GM12878 (cell line): ENCODE results near the gene ERC2.

Experiments used
- JUND ChIP-seq: IDR thresholded peaks from 2 replicates; pipeline ENCODE4 v1.6.1; 2012; ENCODE audit warnings: low read depth, mild to moderate bottlenecking, low read length, improper control_type of control experiment, moderate library complexity
- MXI1 ChIP-seq: fragments of 150-350 bp; IDR thresholded peaks from 2 replicates; pipeline ENCODE4 v1.6.1; 2011; ENCODE audit warnings: low read depth, mild to moderate bottlenecking, inconsistent platforms, low read length, improper control_type of control experiment
- MYC ChIP-seq: IDR thresholded peaks from 2 replicates; pipeline ENCODE4 v1.6.1; 2011; ENCODE audit warnings: mild to moderate bottlenecking, low read length, moderate library complexity, inconsistent platforms; ENCODE audit not compliant: insufficient read depth, insufficient replicate concordance, insufficient read length, severe bottlenecking
- ZNF24 ChIP-seq: fragments of 450-650 bp; IDR thresholded peaks from 2 replicates; pipeline ENCODE4 v1.6.1; 2017; ENCODE audit warnings: antibody characterized with exemption, mild to moderate bottlenecking
- ZNF274 ChIP-seq: IDR thresholded peaks from one replicate; pipeline ENCODE4 v1.8.0; 2011; ENCODE audit not compliant: insufficient read length, insufficient read depth
- TF ChIP-seq, protein P1 (sequence below), 3 experiments: IDR thresholded peaks in 2 of 3; conservative IDR thresholded peaks in 1 of 3; 2 replicates each; pipeline ENCODE4 v1.5.1; 2011; ENCODE audit warnings: low read depth in 3 of 3, low read length in 3 of 3, mild to moderate bottlenecking in 3 of 3, control low read depth in 2 of 3, moderate library complexity in 2 of 3, inconsistent platforms in 1 of 3, mixed read lengths in 1 of 3; ENCODE audit not compliant: control insufficient read depth in 2 of 3, insufficient read depth in 1 of 3; ENCODE audit errors: extremely low read depth in 1 of 3

DNA sequence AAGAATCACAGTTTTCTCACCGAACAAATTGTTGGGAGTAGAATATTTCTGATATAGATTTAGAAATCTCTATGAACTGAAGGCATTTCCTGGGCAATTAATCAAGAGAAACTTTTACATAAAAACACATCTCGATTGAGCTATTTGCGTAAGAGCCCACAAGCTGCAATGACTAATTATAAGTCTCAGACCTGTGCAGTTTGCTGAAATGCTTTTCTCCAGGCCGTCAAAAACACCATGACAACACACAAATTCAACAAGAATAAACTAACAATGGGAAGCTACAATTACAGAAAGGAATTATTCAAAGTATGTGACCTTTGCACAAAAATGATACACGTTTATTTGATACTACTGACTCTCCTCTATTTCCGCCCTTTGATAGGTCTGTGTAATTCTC, 499.9 kb downstream of the ERC2 start:
- TF ChIP-seq MYC: no peak
- TF ChIP-seq, protein P1, sequence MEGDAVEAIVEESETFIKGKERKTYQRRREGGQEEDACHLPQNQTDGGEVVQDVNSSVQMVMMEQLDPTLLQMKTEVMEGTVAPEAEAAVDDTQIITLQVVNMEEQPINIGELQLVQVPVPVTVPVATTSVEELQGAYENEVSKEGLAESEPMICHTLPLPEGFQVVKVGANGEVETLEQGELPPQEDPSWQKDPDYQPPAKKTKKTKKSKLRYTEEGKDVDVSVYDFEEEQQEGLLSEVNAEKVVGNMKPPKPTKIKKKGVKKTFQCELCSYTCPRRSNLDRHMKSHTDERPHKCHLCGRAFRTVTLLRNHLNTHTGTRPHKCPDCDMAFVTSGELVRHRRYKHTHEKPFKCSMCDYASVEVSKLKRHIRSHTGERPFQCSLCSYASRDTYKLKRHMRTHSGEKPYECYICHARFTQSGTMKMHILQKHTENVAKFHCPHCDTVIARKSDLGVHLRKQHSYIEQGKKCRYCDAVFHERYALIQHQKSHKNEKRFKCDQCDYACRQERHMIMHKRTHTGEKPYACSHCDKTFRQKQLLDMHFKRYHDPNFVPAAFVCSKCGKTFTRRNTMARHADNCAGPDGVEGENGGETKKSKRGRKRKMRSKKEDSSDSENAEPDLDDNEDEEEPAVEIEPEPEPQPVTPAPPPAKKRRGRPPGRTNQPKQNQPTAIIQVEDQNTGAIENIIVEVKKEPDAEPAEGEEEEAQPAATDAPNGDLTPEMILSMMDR (IDR thresholded peaks at IDR 0.05 in 2 of 3, conservative IDR thresholded peaks at IDR 0.05 in 1 of 3; ENCODE audit: control insufficient read depth in 2 of 3, extremely low read depth in 1 of 3, insufficient read depth in 1 of 3, low read depth in 3 of 3, low read length in 3 of 3): no peak
- no peak for TF ChIP-seq MXI1
- TF ChIP-seq JUND: no peak
- TF ChIP-seq ZNF274: no peak
- no peak for TF ChIP-seq ZNF24
